ENCODE measurements around the gene GALNT2.

GALNT2 gene

DNA sequence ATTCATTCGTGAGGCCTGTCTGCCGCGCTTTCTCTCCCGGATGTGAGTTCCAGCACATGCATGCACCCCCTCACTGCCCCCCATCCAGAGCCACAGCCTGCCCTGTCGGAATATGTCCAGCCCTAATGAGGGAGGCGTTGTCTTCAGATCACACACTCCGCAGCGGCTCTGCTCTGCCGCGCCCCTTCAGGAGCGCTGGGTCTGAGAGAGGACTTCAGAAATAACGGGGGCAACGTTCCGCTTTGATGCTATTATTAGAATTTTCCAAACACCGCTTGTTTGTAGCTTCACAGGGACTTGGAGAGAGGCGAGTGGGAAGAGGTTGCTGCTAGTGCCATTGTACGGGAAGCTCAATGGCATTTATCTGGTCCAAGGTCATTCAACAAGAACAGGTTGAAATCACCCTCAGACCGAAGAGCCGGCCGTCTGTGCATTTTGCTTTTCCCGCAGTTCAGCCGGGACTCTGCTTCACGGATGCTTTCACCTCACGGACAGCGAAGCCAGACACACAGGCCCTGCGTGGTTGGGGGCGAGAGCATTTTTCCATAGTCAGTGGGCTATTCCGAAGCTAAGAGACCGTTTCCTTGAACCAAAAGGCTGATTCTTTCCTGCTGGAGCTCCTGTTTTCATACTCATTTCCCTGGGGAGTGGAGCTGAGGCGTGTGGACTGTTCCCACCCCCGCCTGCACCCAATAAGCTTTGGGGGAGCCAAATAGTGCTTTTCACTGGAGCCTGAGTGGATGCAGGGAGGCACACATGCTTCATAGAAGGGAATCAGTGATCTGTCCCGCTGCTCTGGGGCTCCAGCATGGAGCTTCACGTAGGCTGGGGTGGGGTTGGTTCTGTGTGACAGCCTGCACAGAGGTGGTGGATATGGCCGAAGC, 69.7 kb downstream of the GALNT2 start:
- DNase-seq: no peak

DNA sequence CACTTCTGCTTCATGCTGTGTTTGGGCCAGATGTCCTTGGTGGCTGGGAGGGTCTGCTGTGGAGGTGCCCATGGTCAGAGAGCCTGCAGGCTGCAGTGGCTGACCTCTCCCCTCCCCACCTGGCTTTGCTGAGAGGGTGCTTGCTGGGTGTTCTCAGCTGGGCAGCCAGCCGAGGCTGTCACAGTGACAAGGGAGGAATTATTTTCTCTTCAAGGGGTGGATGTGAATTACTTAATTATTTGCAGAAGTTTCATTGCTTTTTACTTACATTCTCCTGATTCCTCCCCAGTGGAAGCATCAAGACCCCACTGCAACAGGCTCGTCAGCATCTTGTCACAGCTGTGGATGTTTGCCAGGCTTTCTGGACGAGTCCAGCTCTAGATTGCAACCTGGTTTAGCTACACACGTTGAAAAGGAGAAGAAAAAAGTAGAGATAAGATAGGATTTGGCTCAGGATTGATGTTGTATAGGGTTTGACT, 70.3 kb downstream of the GALNT2 start:
- DNase-seq: no peak

DNA sequence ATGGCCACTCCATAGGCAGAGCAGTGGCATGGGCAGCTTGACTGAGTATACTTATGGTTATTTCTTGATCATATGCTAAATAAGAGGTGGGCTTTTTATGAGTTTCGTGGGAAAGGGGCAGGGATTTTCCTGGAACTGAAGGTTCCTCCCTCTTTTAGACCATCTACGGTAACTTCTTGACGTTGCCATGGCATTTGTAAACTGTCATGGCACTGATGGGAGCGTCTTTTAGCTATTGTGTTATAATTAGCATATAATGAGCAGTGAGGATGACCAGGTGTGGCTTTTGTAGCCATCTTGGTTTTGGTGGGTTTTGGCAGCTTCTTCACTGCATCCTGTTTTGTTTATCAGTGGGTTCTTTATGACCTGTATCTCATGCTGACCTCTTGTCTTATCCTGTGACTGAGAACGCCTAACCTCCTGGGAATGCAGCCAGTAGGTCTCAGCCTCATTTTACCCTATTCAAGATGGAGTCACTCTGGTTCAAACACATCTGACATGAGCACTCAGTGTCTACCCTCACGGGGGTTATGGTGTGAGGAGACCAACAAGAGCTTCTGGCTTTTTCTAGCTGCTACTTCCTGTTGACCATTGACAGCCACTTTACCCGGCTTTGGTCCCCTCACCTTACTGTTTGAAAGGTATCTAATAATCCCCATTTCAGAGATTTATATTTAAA, 71.7 kb downstream of the GALNT2 start:
- no peak for DNase-seq

DNA sequence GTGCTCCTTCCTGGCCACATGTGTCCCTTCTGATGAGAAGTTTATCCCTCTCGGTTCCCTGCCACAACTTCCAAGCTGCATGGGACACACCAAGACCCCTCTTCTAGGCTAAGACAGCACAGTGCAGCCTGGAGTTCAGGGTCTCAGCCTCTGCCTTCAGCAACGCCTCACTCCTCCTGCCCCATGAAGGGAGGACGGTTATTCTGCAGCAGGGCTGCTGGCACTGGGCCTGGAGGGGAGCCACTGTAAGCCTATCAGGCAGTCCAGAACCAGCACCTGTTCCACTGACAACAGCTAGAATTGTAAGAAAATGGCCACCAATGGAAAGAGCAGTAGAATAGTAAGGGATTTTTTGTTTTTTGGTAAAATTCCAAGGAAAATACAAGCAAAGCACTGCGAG, 72.3 kb downstream of the GALNT2 start:
- DNase-seq: no peak

DNA sequence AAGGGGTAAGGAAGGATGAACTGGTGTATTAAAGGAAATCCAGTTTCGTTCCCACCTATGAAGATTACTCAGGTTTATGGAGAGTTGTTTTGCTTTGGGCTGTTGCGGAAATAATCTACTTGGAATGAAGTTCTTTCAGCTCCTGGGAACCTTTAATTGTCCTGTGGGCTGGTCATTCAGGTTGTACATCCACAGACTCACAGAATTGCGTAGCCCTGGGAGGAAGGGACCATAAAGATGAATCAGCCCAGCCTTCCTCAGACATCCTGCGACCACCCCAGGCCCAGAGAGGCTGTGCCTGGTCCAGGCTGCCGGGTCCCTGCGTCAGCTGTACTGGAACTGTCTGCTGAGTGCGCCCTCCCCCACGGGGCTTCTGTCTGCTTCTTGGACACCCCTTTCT, 72.7 kb downstream of the GALNT2 start:
- DNase-seq: no peak

DNA sequence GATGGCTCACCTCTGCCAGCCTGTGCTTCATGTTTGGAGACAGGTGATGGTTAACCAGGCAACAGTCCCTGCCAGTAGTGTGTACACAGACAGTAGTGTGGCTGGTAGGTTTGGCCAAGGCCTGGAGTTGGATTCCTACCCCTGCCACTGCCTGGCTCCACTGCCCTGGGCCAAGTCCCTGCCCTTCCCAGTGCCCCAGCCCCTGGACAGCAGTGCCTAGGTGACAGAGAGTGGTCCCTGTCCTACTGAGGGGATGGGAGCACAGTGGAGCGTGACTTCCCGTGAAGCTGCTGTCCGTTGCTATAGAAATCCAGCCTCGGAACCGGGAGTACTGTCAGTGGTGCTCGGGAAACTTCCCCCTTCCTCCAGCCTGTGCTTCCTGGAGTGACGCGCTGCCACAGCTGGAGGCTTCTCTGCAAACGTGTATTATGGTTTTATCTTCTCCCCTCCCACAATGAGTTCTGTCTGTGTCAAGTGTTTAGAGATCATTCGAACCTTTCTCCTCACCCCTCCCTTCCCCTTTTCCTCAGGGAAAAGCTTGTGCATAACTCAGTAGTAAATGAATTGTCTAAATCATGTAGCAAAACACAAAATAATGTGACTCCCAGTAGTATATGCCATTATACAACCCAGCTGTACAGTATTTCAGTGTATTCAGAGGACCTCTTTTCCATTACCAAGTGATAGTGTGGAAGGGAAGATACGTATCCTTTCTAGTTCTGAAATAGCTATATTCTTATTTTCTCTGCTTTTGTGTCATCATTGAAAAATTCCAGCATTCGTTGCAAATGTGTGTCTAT, 73.4 kb downstream of the GALNT2 start:
- no peak for DNase-seq

DNA sequence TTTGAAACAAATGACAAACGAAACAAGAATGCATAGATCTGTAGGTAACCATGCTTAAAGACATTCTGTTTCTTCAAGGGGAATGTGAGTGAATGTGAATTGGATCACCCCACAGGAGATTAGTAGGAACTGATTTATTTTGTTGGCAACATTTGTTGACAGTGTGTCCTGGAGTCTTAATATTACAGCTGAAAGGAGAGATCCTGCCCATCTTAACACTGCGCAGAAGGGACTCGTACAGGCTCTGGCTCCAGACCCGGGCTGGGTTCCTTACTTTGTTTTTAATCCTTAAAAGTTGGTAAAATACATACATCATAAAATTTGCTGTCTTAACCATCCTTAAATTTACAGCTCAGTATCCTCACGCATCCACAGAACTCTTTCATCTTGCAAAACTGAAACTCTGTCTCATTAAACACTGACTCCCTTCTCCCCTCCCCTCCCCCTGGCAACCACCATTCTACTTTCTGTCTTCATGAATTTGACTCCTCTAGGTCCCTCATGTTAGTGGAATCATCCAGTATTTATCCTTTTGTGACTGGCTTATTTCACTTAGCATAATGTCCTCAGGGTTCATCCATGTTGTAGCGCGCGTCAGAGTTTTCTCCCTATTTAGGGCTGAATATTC, 74.1 kb downstream of the GALNT2 start:
- no peak for DNase-seq

DNA sequence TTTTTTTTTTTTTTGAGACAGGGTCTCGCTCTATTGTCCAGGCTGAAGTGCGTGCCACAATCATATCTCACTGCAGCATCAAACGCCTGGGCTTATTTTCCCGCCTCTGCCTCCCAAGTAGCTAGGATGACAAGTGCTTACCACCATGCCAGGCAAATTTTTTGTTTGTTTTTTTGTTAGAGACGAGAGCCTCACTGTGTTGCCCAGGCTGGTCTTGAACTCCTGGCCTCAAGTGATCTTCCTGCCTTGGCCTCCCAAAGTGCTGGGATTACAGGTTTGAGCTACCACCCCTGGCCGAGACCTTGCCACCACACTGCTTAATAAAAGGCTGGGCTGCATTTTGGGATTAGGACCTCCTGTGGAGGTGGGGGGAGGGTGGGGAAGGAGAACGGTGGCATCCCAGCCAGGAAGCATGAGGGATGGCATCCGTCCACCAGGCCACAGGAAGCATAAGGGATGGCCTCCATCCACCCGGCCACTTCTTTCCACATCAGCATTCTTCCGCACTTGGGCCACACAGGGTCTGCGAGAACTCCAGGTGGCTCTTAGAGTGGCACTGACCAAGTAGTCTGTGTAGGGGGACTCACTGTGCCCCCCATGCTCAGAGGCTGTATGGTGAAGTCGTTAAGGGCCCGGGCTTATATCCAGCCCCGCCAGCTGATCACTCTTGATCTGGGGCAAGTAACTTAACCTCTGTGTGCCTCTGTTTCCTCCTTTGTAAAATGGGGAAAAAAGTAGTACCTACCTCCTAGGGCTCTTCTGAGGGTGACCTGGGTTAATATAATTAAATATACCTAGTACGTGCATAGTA, 75.0 kb downstream of the GALNT2 start:
- DNase-seq: no peak

DNA sequence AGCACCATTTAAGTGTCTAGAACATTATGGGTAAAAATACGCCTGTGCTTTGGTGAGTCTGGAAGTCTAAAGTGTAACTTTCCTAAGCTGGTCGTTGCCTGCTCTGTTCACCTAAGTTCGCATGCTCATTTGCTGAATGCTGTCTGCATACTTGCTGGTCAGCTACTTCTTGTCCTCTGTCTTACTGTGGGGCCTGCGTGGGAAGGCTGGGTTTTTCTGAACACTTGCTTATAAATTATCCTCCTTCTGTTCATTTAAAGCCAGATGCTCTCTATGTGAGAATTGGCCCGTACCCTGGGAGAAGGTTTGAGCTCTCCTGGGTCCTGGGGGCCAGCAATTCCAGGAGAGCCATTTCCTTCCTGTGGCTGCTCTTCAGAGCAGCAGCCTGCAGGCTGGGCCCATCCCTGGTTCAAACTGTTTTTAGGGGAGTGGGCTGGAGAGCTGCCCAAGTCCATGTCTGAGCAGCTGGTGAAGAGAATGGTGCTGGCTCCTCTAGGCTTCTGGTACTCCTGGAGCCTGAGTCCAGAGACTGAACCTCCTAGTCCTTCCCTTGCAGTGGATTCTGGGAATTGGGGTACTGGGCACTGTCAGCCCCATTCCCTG, 75.7 kb downstream of the GALNT2 start:
- no peak for DNase-seq

DNA sequence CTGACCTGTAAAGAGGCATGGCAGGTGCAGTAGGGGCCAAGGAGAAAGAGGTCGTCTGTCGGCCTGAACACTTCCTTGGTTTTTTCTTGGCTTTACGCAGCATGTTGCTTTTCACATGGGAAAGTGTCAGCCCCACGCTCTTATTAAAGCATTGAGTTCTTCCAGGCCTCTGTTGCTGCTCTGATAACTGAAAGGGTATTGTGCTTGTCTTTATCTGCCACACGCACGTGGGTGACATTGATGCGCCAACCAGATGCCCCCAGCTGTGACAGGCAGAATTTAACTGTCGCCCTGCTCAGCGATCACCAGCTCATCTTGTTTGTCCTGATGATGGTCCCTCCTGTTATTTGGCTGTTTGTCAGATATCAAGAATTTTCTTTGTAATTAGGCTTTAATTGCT, 76.5 kb downstream of the GALNT2 start:
- no peak for DNase-seq

DNA sequence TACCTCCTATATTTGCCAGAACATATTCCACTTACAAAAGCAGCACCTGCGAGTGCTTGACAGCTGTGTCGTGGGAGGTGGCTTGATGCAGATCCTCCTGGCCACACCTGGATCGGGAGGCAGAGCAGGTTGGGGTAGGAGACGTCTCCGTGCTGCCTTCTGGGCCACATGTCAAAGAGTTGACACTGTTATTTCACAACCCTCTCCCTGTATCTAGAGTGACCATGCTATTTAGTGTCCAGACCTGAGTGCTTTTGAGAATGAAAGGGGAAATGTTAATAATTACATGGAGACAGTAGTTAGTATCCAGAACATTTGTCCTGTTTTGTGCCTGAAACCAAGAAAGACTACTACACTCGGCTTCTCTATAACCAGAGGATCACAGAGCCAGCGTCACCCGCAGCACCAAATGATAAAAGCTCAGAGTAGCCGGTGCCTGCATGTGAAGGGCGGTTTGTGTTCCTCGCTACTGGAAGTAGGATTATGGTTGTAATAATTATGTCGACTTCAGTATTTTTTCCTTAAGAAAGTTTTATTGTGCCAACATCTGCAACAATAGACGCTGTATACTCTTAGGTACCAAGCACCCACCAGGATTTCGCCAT, 77.1 kb downstream of the GALNT2 start:
- DNase-seq: no peak

DNA sequence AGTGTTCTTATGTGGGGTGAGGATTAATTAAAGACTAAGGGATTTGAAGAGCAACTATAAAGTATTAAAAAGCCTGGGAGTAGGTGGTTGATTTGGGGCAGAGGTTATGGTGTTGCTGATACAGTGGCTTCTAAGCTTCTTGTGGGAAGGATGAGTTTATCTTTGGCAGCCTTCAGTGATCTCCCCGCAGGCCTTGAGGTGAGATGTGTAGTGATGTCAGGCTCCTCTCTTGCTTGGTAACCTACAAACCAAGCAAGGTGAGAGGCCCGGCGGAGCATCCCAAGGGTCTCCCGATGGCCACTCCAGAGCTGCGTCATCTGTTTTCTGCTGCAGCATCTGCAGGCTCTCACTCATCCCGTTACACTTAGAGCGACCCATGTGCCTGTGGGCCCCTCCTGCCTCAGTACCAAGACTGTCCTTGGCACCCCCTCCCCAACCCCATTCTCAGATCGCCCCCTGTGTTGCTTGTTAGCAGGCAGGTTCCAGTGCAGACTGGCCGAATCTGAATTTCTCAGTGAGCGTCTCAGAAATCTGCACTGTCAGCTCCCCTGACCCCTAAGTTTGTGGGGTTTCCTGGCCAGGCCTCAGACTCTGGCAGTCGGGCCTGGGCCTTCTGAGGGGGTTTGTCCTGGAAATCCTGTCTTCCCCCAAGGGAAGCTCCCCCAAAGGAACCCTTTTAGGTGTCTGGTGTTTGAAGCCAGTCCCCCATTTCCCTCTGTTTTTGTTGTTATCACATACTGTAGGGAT, 77.9 kb downstream of the GALNT2 start:
- no peak for DNase-seq

DNA sequence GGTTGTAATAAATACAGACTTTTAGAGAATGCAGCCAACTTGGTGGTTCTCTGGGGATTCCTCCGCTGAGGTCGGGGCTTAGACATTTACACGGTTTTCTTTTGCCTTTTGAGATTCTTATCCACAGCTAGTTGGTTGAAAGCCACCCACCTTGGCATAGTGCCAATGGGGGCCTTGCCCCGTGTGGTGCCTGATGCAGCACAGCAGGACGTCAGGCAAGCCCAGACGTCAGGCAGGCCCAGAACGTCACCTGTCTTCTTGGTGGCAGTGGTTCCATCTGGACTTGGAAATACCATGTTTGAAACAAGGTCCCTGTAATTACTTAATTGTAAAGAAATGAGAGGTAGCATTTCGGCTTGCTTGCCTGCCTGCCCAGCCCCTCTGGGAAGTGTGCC, 78.5 kb downstream of the GALNT2 start:
- DNase-seq: peak; percentile 30

DNA sequence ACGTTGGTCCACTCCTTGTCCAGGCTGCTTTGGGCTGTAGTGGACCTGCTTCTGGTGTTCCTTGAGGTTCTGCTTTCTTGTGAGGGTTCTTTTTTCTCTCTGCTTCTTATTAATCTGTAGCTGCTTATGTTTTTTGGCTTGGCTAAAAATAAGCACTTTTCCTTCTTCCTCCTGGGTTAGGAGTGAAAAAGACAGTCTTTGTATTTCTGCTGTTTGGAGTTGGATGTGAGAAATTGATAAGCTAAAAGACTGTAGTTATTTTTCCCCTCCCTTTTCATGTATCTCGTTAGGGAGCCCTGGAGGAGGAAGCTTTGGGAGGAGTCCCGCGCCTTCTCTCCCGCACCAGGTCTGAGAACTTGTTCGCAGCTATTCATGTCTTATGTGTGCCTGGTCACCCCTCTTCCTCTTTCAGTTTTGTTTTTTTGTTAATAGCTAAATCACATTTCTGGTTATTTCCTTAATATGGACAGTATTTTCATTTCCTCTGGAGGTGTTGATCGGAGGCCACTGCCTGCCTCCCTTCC, 79.0 kb downstream of the GALNT2 start:
- no peak for DNase-seq

DNA sequence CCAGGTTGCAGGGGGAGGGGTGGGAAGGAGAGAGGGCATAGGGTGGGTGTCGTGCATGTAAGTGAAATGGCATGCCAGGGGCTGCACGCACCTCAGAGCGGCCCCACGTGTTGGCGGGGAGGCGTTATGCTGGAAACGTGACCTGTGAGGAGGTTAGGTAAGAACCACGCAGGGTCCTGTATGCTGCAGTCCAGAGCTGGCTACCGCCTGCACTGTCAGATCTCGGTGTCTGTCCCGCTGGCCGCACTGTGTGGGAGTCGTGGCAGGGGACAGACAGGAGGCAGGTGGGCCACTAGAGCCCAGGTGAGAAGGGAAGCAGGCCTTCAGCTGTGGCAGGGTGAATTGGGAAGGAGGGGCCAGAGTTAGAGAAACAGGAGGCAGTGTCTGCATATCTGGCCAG, 79.7 kb downstream of the GALNT2 start:
- DNase-seq: no peak

DNA sequence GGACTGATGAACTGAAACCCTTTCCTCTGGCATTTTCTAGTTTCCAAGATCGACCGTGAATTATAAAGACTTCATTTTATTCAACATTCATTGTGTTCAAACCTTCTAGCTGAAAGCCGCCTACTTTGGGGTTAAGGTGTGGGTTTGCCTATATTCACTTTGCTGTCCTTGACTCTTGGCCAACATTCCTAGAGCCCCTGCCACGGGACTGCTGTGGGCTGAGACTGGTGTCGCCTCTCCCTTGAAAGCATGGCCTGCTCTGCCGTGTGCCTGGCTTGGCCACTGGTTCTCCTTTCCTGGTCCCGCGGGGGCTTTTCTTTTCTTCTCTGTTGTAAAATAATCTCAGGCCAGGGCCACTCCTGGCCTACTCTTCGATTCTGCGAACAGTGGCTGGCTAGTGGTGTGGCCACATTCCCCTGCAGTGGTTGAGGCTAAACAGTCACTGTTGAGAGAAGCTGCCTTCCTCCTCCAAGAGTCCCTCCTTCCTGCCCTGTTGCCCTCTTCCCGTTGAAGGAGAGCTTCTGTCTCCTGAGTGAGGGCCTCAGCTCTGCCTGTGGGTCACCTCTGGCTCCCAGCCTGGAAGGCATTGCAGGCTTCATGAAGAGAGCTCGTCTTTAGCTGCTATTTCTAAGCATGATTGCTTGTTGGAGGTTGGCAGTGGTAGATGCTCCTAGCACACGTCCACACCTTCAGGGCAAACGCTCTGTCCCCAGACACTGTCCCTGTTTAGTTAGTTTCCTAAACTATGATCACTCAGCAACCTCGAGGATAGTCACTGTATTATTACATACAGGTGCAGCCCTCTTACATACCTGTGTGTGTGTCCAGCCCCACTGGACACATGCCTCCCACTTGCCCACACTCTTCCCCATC, 80.5 kb downstream of the GALNT2 start:
- DNase-seq: no peak

DNA sequence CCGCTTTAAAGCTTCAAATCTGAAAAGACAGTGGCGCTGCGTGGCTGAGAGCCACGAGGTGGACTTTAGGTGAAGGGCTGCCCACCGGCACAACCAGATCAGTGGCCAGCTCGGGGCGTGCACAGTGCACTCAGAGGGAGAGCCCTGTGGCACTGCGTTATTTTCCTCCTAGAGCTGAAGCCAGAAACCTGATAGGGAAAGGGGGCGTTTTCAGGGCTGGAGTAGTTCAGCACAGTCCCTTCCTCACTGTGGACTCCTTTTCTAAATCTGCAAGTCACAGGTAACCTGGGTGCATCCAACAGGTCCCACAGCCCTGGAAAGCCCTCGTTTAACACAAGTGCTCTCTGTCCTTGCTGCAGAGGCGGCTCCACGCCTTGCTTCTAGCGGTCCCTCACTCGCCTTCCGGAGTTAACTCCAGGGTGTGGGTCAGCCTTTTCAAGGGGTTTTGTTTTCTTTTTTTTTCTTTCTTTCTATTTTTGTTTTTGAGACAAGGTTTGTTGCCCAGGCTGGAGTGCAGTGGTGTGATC, 81.2 kb downstream of the GALNT2 start:
- no peak for DNase-seq

DNA sequence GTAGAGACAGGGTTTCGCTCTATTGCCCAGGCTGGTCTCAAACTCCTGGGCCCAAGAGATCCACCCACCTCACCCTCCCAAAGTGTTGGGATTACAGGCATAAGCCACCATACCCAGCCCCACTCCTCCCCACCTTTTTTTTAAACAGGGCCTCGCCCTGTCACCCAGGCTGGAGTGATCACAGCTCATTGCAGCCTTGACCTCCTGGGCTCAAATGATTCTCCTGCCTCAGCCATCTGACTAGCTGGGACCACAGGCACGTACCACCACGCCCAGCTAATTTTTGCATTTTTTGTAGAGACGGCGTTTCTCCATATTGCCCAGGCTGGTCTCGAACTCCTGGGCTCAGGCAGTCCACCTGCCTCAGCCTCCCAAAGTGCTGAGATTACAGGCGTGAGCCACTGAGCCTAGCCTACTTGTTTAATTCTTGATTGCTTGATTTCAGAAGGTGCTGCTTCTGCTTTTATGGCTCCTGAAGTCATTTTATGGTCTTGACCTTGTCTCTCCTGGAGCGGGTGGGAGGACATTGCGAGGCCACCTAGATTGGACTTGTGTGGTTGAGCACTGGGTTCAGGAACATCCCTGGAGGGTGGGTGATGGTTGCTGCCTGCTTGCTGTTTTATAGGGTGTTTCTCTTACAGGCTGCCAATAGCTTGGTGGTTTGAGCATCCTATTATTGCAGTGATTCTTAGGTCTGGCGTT, 81.9 kb downstream of the GALNT2 start:
- no peak for DNase-seq
